ENCODE results near the gene SPTBN5.
A peak's percentile ranks its signal among the peaks of the same experiment; 100 is the strongest.

Gene SPTBN5

GRCh38 chr15:41926185-41927056 lies 32.6 kb upstream of the SPTBN5 start:
- no peak for DNase-seq (ENCODE audit: low spot score)

DNA sequence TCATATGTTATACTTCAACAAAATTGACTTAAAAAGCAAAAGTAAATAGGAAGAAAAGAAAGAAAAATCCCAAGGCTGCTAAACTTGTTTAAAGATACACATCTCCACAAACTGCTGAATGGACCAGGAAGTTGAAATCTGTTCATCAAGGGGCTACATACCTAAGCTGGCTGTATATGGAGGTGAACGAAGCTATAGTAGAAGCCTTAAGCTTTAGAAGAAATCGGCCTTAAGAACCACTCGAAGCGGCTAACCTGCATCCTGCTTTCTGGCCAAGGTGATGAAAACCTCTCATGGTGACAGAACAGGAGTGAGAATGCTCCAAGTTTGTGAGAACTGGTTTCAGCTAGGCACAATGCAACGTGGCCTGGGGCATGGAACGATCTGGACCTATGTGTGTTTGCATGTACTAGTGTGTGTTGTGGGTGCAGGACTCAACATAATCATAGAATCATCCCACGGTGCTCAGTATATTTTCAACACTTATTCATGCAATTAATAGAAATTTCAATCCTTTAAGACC lies 31.3 kb upstream of the SPTBN5 start:
- no peak for DNase-seq (ENCODE audit: low spot score)

DNA sequence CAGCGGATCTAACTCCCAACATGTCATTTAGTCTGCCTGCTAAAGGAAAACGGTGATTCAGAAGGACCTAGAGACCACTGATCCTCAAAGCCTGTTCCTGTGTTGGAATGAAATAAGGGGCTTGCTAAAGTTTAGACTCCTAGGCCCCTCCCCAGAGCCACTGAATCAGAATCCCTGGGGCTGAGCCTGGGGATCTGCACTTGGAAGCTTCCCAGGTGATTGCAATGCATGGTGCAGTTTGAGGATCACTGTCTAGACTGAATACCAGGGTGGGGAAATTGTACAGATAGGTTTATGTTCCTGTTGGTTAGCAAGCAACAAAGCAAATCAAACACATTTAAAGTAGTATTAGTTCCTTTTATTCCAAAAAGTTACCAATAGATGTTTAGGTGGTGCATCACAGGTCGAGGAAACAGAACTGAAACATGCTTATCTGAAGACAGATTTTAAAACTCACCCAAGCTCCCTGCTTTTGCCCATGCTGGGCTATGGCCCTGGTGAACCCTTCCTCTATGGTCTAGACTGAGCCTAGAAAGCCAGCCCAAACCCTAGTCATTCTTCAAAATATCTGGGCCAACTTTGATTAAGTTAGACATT lies 29.6 kb upstream of the SPTBN5 start:
- no peak for DNase-seq (ENCODE audit: low spot score)

DNA sequence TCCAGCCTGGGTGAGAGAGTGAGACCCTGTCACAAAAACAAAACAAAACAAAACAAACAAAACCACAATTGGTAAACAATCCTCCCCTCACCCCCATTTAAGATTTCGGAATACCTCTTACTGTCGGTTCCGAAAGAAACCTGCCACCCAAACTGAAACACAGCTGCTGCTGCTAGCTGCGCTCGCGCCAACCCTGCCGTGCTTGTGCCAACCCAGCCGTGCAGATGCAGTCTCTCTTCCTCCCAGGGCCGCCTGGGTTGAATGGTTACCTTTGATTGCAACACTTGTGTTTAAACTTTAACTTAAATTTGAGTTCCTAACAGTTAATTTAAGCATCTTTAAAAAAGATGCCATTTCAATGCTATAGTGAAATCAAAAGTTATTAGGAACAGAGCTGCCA lies 28.5 kb upstream of the SPTBN5 start:
- DNase-seq (ENCODE audit: low spot score) = no peak

DNA sequence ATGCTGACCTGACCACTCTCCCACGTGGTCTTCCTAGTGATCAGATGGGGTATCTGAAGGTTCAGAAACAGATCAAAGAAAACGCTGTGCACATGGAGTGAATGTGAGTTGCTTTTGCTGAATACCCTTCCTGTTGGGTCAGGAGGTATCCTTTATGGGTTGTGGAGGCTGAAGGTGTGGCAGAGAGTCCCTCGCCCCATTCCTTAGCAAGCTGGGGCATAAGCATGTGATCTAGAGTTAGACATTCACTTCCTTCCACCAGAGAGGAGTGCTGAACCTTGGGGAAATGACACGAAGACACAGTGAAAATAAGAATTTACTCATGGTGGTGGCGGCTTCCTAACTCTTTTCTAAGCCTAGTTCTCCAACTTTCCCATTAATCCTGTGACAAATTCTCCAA lies 27.8 kb upstream of the SPTBN5 start:
- DNase-seq (ENCODE audit: low spot score) = no peak

DNA sequence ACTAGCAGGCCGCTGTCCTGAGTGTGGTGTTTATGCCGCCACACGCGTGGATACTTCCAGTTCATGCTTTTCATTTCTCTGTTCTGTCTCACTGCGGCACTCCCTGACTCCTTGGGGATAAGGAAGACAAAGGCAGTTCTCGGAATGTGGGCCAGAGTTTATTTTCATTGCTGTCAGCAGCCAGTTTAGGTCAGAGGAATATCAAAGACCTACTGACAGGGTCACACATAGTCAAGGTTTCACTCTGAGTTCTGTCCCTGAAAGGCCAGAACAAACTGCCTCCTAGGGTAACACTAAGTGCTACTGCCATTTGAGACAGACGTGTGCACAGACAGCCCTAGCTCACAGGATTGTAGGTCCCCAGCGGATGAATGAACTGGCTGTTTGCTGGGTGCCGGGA lies 27.3 kb upstream of the SPTBN5 start:
- DNase-seq (ENCODE audit: low spot score) = no peak

GRCh38 chr15:41919954-41920538 lies 26.2 kb upstream of the SPTBN5 start:
- DNase-seq (ENCODE audit: low spot score) = no peak

- DNase-seq (ENCODE audit: low spot score) = no peak
These were observed 25.5 kb upstream of the SPTBN5 start for GRCh38 chr15:41919201-41919820.

DNA sequence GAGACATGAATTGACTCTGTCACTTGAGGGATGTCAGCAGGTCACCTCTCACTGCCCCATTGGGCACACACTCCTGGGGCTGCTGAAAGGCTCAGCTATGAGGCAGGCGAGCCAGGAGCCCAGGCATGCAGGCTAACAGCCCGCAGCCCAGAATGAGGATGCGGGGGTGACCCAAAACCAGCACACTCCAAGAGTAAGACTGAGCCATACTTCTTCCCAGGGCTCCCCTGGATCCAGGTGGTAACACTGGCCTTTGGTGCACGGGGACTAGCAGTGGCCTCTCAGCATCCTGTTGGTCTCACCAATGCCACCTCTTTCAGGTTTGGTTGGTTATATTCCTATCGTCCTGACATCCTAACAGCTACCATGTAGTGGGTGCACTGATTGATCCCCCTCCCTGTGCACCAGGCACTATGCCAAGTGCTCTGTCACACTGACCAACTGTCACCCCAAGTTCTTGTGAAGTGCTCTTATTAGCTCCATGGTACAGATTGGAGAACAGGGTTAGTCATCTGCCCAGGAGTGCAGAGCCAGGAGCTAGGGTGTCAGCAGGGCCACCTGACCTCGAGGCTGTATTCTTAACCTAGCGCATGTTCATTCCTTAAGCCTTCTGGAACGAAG lies 24.8 kb upstream of the SPTBN5 start:
- DNase-seq (ENCODE audit: low spot score) = no peak

GRCh38 chr15:41917767-41918430 lies 24.0 kb upstream of the SPTBN5 start:
- DNase-seq (ENCODE audit: low spot score) = no peak

GRCh38 chr15:41915255-41915994 lies 21.6 kb upstream of the SPTBN5 start:
- DNase-seq (ENCODE audit: low spot score) = no peak

GRCh38 chr15:41914411-41914810 lies 20.6 kb upstream of the SPTBN5 start:
- DNase-seq (ENCODE audit: low spot score) = no peak

- DNase-seq (ENCODE audit: low spot score) = no peak
These were observed 19.4 kb upstream of the SPTBN5 start for GRCh38 chr15:41913256-41913655.

GRCh38 chr15:41911691-41912345 lies 18.0 kb upstream of the SPTBN5 start:
- no peak for DNase-seq (ENCODE audit: low spot score)

- DNase-seq (ENCODE audit: low spot score) = no peak
These were observed 15.0 kb upstream of the SPTBN5 start for GRCh38 chr15:41908736-41909461.

- DNase-seq (ENCODE audit: low spot score) = no peak
These were observed 13.3 kb upstream of the SPTBN5 start for GRCh38 chr15:41907141-41907540.

GRCh38 chr15:41906608-41907007 lies 12.8 kb upstream of the SPTBN5 start:
- DNase-seq (ENCODE audit: low spot score) = no peak

DNA sequence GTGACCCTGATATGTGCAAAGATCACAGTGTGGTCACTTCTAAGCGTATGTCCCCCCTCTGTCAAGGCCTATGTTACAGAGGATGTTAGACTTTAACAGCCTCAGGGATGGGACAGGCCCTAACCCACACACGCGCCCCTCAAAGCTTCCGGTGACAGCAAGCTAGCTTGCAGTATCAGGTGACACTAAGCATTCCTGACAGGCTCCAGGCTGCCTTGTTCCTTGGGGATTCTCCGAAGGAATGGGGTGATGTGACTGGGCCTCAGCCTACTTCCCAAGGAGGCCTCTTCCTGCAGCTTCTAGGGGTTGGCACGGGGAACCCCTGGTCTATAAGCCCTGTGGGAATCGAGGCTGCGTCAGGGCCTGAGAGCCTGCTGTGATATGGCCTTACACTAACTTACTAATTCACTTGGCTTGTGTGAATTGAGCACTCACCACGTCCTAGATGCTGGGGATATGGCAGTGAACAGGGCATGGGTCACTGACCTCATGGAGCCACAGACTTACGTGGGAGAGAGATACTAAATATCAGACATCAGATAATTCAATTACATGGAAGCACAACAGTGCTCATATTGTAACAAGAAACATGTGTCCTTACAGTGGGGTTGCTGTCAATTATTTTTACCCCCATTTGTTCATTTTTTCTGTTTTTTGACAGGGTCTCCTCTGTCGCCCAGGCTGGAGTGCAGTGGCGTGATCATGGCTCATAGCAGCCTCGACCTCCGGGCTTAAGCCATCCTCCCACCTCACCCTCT lies 11.4 kb upstream of the SPTBN5 start:
- DNase-seq (ENCODE audit: low spot score) = no peak

GRCh38 chr15:41904541-41905005 lies 10.7 kb upstream of the SPTBN5 start:
- peak; percentile 84 for DNase-seq (ENCODE audit: low spot score)
